ENCODE results near the gene LEO1. TPM values are rescaled to one million over a fixed set of nuclear protein-coding genes. Genes with fewer than 3 reads are reported as not detected.
A peak's percentile ranks its signal among the peaks of the same experiment; 100 is the strongest.

LEO1 gene
- total and polyA plus RNA-seq, 10 of the 15 experiments (the other 5 are each of a cell fraction or from before 2014, with no cell fraction given) = 13.6 to 50.6 (median 32.4) TPM

DNA sequence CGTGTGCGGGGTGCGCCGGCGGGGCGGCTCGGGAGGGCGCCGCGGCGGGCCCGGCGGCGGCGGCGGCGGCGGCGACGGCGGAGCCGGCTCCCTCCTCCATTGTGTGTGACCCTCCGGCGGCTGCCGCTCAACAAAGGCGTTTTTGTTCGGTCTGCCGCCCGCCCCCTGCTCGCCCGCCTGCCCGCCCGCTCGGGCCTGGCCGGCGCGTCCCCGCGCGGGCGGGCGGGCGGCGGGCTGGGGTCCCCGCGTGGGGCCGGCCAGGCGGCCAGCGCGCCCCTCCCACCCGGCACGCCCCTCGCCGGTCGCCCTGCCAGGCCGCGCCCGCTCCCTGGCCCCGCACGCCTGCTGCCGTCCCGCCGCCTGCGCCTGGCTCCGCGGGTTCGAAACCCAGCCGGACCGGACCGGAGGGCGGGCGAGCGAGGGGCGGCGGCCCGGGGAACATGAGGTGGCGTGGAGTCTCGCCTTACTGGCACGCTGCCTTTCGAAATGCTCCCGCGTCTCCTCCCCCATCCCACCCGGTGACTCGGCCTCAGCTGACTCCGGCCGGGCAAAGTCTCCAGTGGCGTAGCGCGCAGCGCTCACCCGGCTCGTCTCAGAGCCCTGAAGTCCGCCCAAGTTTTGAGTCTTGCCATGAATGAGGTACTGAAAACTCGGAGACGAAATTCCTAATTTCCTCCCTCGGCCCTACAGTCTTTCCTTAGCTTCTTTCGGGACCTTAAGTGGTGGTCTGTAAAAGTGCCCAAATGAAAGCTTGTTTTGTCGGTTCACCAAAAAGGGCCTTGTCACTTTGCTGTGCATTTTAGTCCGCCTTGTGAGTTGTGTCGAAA lies 48.0 kb upstream of the LEO1 start (continued):
- TF ChIP-seq, protein P1, sequence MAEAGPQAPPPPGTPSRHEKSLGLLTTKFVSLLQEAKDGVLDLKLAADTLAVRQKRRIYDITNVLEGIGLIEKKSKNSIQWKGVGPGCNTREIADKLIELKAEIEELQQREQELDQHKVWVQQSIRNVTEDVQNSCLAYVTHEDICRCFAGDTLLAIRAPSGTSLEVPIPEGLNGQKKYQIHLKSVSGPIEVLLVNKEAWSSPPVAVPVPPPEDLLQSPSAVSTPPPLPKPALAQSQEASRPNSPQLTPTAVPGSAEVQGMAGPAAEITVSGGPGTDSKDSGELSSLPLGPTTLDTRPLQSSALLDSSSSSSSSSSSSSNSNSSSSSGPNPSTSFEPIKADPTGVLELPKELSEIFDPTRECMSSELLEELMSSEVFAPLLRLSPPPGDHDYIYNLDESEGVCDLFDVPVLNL (IDR thresholded peaks at IDR 0.05; ENCODE audit: low read depth, low read length) = no peak; the same call in 1 of the 2 replicates
- TF ChIP-seq TCF3 (IDR thresholded peaks at IDR 0.05; ENCODE audit: borderline replicate concordance, insufficient read depth, low read depth, low read length) (no peak), KDM1A (IDR thresholded peaks at IDR 0.05; ENCODE audit: borderline replicate concordance) (no peak), EP300 (IDR thresholded peaks at IDR 0.05; ENCODE audit: borderline replicate concordance in 1 of 2, control insufficient read depth in 1 of 2, low read depth in 2 of 2, low read length in 2 of 2) (no peak), NFYA (IDR thresholded peaks at IDR 0.05; ENCODE audit: borderline replicate concordance, low read depth, low read length) (no peak), ZBED1 (IDR thresholded peaks at IDR 0.05; ENCODE audit: borderline replicate concordance) (0 out of 2 replicates have a peak, but pooled peaks have one; percentile 31), SUPT20H (IDR thresholded peaks at IDR 0.05; ENCODE audit: borderline replicate concordance, control insufficient read depth, low read depth, low read length) (no peak), KAT2A (conservative IDR thresholded peaks at IDR 0.05; ENCODE audit: control insufficient read depth, low read depth, low read length) (no peak), FOS (IDR thresholded peaks at IDR 0.05; ENCODE audit: borderline replicate concordance, extremely low read depth, insufficient read length) (no peak), SIN3A (IDR thresholded peaks at IDR 0.05; ENCODE audit: low read depth, low read length) (peak; percentile 77), CHD1 (IDR thresholded peaks at IDR 0.05; ENCODE audit: low read depth, low read length) (no peak), MEF2B (IDR thresholded peaks at IDR 0.05; ENCODE audit: partially characterized antibody, poor library complexity, severe bottlenecking) (no peak), EGR1 (IDR thresholded peaks at IDR 0.05; ENCODE audit: borderline replicate concordance in 1 of 2, low read depth in 2 of 2, low read length in 2 of 2) (no peak), NR2F1 (conservative IDR thresholded peaks at IDR 0.05) (no peak; the same call in 1 of the 2 replicates), NR2C1 (IDR thresholded peaks at IDR 0.05) (no peak)
- TF ChIP-seq, protein P2, sequence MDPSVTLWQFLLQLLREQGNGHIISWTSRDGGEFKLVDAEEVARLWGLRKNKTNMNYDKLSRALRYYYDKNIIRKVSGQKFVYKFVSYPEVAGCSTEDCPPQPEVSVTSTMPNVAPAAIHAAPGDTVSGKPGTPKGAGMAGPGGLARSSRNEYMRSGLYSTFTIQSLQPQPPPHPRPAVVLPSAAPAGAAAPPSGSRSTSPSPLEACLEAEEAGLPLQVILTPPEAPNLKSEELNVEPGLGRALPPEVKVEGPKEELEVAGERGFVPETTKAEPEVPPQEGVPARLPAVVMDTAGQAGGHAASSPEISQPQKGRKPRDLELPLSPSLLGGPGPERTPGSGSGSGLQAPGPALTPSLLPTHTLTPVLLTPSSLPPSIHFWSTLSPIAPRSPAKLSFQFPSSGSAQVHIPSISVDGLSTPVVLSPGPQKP (IDR thresholded peaks at IDR 0.05; ENCODE audit: low read depth, low read length) = no peak
- TF ChIP-seq, protein P3, sequence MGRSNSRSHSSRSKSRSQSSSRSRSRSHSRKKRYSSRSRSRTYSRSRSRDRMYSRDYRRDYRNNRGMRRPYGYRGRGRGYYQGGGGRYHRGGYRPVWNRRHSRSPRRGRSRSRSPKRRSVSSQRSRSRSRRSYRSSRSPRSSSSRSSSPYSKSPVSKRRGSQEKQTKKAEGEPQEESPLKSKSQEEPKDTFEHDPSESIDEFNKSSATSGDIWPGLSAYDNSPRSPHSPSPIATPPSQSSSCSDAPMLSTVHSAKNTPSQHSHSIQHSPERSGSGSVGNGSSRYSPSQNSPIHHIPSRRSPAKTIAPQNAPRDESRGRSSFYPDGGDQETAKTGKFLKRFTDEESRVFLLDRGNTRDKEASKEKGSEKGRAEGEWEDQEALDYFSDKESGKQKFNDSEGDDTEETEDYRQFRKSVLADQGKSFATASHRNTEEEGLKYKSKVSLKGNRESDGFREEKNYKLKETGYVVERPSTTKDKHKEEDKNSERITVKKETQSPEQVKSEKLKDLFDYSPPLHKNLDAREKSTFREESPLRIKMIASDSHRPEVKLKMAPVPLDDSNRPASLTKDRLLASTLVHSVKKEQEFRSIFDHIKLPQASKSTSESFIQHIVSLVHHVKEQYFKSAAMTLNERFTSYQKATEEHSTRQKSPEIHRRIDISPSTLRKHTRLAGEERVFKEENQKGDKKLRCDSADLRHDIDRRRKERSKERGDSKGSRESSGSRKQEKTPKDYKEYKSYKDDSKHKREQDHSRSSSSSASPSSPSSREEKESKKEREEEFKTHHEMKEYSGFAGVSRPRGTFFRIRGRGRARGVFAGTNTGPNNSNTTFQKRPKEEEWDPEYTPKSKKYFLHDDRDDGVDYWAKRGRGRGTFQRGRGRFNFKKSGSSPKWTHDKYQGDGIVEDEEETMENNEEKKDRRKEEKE (IDR thresholded peaks at IDR 0.05) = no peak
- TF ChIP-seq, protein P4, sequence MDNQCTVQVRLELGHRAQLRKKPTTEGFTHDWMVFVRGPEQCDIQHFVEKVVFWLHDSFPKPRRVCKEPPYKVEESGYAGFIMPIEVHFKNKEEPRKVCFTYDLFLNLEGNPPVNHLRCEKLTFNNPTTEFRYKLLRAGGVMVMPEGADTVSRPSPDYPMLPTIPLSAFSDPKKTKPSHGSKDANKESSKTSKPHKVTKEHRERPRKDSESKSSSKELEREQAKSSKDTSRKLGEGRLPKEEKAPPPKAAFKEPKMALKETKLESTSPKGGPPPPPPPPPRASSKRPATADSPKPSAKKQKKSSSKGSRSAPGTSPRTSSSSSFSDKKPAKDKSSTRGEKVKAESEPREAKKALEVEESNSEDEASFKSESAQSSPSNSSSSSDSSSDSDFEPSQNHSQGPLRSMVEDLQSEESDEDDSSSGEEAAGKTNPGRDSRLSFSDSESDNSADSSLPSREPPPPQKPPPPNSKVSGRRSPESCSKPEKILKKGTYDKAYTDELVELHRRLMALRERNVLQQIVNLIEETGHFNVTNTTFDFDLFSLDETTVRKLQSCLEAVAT (IDR thresholded peaks at IDR 0.05) = peak; percentile 94; the same call in 1 of the 2 replicates
